DMS53 treated with DMSO at 0.1 percent for 48 hours (cell line): ENCODE data around the gene ABCA3.

Source experiments
- DNase-seq: peaks from one replicate; lab custom pipeline; 2025; ENCODE audit not compliant: unreplicated experiment; lab: John Stamatoyannopoulos, UW

Gene ABCA3

GRCh38 chr16:2317231-2318020 is 23.1 kb downstream of the ABCA3 start:
- DNase-seq, result no peak

GRCh38 chr16:2308089-2308962 is 32.2 kb downstream of the ABCA3 start:
- no peak for DNase-seq

GRCh38 chr16:2299915-2300192 is 40.7 kb downstream of the ABCA3 start:
- no peak for DNase-seq

- no peak for DNase-seq
These were observed 41.2 kb downstream of the ABCA3 start for GRCh38 chr16:2299121-2299914.

GRCh38 chr16:2298621-2299020 is 41.9 kb downstream of the ABCA3 start:
- no peak for DNase-seq

GRCh38 chr16:2297506-2297860 is 43.0 kb downstream of the ABCA3 start:
- DNase-seq, result no peak

GRCh38 chr16:2296661-2297505 is 43.6 kb downstream of the ABCA3 start:
- DNase-seq, result no peak

- DNase-seq, result no peak
These were observed 45.3 kb downstream of the ABCA3 start for GRCh38 chr16:2295056-2295798.

- DNase-seq, result no peak
These were observed 48.3 kb downstream of the ABCA3 start for GRCh38 chr16:2292221-2292620.

GRCh38 chr16:2289282-2289681 is 51.2 kb downstream of the ABCA3 start:
- DNase-seq, result no peak

- no peak for DNase-seq
These were observed 51.8 kb downstream of the ABCA3 start for GRCh38 chr16:2288726-2289125.

- DNase-seq, result no peak
These were observed 52.5 kb downstream of the ABCA3 start for GRCh38 chr16:2287916-2288547.

GRCh38 chr16:2286550-2286949 is 54.0 kb downstream of the ABCA3 start:
- no peak for DNase-seq

GRCh38 chr16:2285731-2286191 is 54.8 kb downstream of the ABCA3 start:
- DNase-seq, result no peak

GRCh38 chr16:2284797-2285576 is 55.5 kb downstream of the ABCA3 start:
- DNase-seq, result no peak

GRCh38 chr16:2284001-2284770 is 56.3 kb downstream of the ABCA3 start:
- DNase-seq, result no peak

- DNase-seq, result no peak
These were observed 57.5 kb downstream of the ABCA3 start for GRCh38 chr16:2282866-2283555.
